ENCODE data around the gene ETS2.

The ETS2 gene

GRCh38 chr21:38800046-38800758 lies 5.5 kb upstream of the ETS2 start:
- H2BK120ac ChIP-seq (ENCODE audit: low read depth, low read length) = no peak overlapping the region
- no CpG with 5 or more reads among the region's 5 CpGs for WGBS (ENCODE audit: extremely low coverage, insufficient coverage, low lambda C conversion rate)
- no peak overlapping the region for H4K5ac ChIP-seq (ENCODE audit: low read length)
- no peak overlapping the region for H3K56ac ChIP-seq (ENCODE audit: low read length)
- DNase-seq = no peak
- H3K4me3 ChIP-seq (ENCODE audit: low read length) = no peak overlapping the region
- no peak overlapping the region for H2BK15ac ChIP-seq (replicated peaks; ENCODE audit: low read depth)
- H3K79me2 ChIP-seq (ENCODE audit: control insufficient read depth, insufficient read depth, low read length) = no peaks in the 10 kb centered on the region
- H3K79me1 ChIP-seq (ENCODE audit: low read length) = no peaks in the 10 kb centered on the region
- H3K36me3 ChIP-seq (ENCODE audit: control insufficient read depth, insufficient read depth, low read length) = no peaks in the 10 kb centered on the region
- no peak overlapping the region for H4K8ac ChIP-seq (ENCODE audit: low read depth, low read length)
- H3K18ac ChIP-seq (ENCODE audit: low read length) = no peak overlapping the region
- H3K27me3 ChIP-seq (ENCODE audit: insufficient read depth, low read length, poor library complexity) = no peaks in the 10 kb centered on the region
- no peak overlapping the region for H2BK5ac ChIP-seq (ENCODE audit: low read length)
- no peak overlapping the region for H3K9ac ChIP-seq (ENCODE audit: low read length)
- H3K23ac ChIP-seq (ENCODE audit: low read length) = peak overlapping the region; percentile 52
- no peak overlapping the region for H2AK5ac ChIP-seq (ENCODE audit: low read length)
- H3K4me2 ChIP-seq (ENCODE audit: low read length) = no peak overlapping the region
- no peak overlapping the region for H3K27ac ChIP-seq (ENCODE audit: low read depth, low read length)
- H3K4me1 ChIP-seq (ENCODE audit: control insufficient read depth, low read depth, low read length) = peaks cover 3% of the 10 kb centered on the region
- no peak overlapping the region for H3K4ac ChIP-seq (ENCODE audit: low read depth, low read length)

GRCh38 chr21:38800924-38801744 lies 4.6 kb upstream of the ETS2 start:
- no peaks in the 10 kb centered on the region for H3K27me3 ChIP-seq (ENCODE audit: insufficient read depth, low read length, poor library complexity)
- peaks cover 4% of the 10 kb centered on the region for H3K79me2 ChIP-seq (ENCODE audit: control insufficient read depth, insufficient read depth, low read length)
- no peak overlapping the region for H4K8ac ChIP-seq (ENCODE audit: low read depth, low read length)
- no peak for DNase-seq
- no peak overlapping the region for H3K18ac ChIP-seq (ENCODE audit: low read length)
- no peak overlapping the region for H3K4me2 ChIP-seq (ENCODE audit: low read length)
- H2BK15ac ChIP-seq (replicated peaks; ENCODE audit: low read depth) = no peak overlapping the region
- no peaks in the 10 kb centered on the region for H3K36me3 ChIP-seq (ENCODE audit: control insufficient read depth, insufficient read depth, low read length)
- no peak overlapping the region for H3K4me3 ChIP-seq (ENCODE audit: low read length)
- H3K79me1 ChIP-seq (ENCODE audit: low read length) = no peaks in the 10 kb centered on the region
- H4K5ac ChIP-seq (ENCODE audit: low read length) = no peak overlapping the region
- no peak overlapping the region for H2BK5ac ChIP-seq (ENCODE audit: low read length)
- no peak overlapping the region for H3K9ac ChIP-seq (ENCODE audit: low read length)
- no peak overlapping the region for H2AK5ac ChIP-seq (ENCODE audit: low read length)
- H3K56ac ChIP-seq (ENCODE audit: low read length) = no peak overlapping the region
- no peak overlapping the region for H2BK120ac ChIP-seq (ENCODE audit: low read depth, low read length)
- no CpG with 5 or more reads among the region's 12 CpGs for WGBS (ENCODE audit: extremely low coverage, insufficient coverage, low lambda C conversion rate)
- H3K27ac ChIP-seq (ENCODE audit: low read depth, low read length) = no peak overlapping the region
- no peak overlapping the region for H3K23ac ChIP-seq (ENCODE audit: low read length)
- peaks cover 3% of the 10 kb centered on the region for H3K4me1 ChIP-seq (ENCODE audit: control insufficient read depth, low read depth, low read length)
- no peak overlapping the region for H3K4ac ChIP-seq (ENCODE audit: low read depth, low read length)

DNA sequence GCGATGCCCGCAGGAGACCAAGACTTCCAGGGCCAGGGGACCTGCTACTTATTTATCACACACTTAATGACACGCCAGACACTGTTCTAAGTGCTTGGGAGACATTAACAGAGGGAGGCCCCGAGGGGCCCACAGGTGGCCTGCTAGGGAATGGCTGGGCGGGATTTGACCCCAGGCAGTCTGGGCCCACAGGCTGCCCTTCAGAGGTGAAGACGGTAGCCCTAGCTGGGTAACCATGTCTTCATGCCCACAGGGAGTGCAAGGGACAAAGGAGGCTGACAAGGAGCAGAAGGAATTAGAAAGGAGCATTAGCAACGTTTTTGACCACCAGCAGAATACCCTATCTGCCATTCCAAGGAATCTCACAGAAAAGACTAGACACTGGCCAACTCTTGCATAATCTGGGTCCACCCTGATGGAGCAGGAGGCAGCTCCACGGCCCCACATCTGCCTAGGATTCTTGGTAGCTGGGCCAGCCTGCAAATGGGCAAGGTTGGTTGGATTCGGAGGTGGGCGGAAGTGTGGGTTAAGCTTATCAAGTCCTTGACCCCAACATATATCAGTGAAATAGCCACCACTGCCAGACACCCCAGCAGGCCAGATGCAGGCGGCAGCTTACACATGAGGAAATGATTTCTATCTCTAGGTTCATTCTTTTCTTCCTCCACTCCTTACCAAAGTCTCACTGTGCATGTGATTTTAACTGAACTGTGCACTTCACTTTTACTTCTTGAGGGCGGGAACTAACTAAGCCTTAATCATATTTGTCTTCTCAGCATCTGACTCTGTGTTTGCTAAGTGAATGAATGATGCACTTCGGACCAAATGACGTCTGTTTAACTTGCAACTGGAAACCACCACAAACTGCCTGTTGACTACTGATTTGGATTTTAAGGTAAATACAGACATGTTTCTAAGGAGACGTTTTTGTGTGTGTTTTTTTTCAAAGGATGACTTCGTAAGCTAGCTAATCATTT lies 3.4 kb upstream of the ETS2 start:
- H2BK15ac ChIP-seq (replicated peaks; ENCODE audit: low read depth) = no peak overlapping the region
- H3K56ac ChIP-seq (ENCODE audit: low read length) = no peak overlapping the region
- no peak overlapping the region for H3K4me2 ChIP-seq (ENCODE audit: low read length)
- no peak overlapping the region for H4K8ac ChIP-seq (ENCODE audit: low read depth, low read length)
- H3K27ac ChIP-seq (ENCODE audit: low read depth, low read length) = no peak overlapping the region
- no peak overlapping the region for H3K4me3 ChIP-seq (ENCODE audit: low read length)
- WGBS (ENCODE audit: extremely low coverage, insufficient coverage, low lambda C conversion rate) = no CpG with 5 or more reads among the region's 16 CpGs
- H2BK120ac ChIP-seq (ENCODE audit: low read depth, low read length) = no peak overlapping the region
- H3K4me1 ChIP-seq (ENCODE audit: control insufficient read depth, low read depth, low read length) = peaks cover 3% of the 10 kb centered on the region
- H2AK5ac ChIP-seq (ENCODE audit: low read length) = peak overlapping the region; percentile 19
- no peak overlapping the region for H3K4ac ChIP-seq (ENCODE audit: low read depth, low read length)
- no peak overlapping the region for H4K5ac ChIP-seq (ENCODE audit: low read length)
- no peak overlapping the region for H3K18ac ChIP-seq (ENCODE audit: low read length)
- H2BK5ac ChIP-seq (ENCODE audit: low read length) = no peak overlapping the region
- H3K36me3 ChIP-seq (ENCODE audit: control insufficient read depth, insufficient read depth, low read length) = no peaks in the 10 kb centered on the region
- no peaks in the 10 kb centered on the region for H3K79me1 ChIP-seq (ENCODE audit: low read length)
- no peak for DNase-seq
- no peak overlapping the region for H3K9ac ChIP-seq (ENCODE audit: low read length)
- H3K23ac ChIP-seq (ENCODE audit: low read length) = no peak overlapping the region
- H3K27me3 ChIP-seq (ENCODE audit: insufficient read depth, low read length, poor library complexity) = no peaks in the 10 kb centered on the region
- peaks cover 15% of the 10 kb centered on the region for H3K79me2 ChIP-seq (ENCODE audit: control insufficient read depth, insufficient read depth, low read length)

DNA sequence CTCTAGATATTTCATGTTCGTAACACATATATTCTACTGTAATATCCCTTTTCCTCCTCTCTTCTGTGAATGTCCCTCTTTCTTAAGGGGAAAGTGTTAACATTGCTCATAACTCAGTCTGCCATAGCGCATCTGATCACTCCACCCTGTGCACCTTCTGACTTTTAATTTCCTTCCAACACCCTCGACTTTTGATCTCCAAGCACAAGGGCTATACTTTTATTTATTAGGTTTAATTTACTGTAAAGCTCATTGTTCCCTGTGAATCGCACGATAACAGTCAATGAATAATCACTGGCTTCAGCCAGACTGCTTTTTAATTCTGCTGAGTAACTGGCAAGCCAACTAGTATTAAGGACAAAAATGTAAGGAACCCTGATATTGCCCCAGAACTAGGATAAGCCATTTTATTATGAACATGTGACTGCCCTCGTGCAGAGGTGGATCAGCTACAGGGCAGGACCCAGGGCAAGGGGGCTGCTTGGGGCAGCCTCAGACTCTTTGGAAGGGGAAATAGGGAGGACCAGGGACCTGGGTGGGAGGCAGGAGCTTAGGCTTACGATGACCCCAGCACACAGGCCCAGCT lies 2.6 kb upstream of the ETS2 start:
- H3K27me3 ChIP-seq (ENCODE audit: insufficient read depth, low read length, poor library complexity) = no peaks in the 10 kb centered on the region
- H3K23ac ChIP-seq (ENCODE audit: low read length) = no peak overlapping the region
- peak overlapping the region; percentile 31 for H3K56ac ChIP-seq (ENCODE audit: low read length)
- no peak overlapping the region for H2AK5ac ChIP-seq (ENCODE audit: low read length)
- H4K8ac ChIP-seq (ENCODE audit: low read depth, low read length) = no peak overlapping the region
- no peak overlapping the region for H3K18ac ChIP-seq (ENCODE audit: low read length)
- H3K79me1 ChIP-seq (ENCODE audit: low read length) = peaks cover 2% of the 10 kb centered on the region
- no peak overlapping the region for H3K27ac ChIP-seq (ENCODE audit: low read depth, low read length)
- no peak overlapping the region for H4K5ac ChIP-seq (ENCODE audit: low read length)
- no peak overlapping the region for H3K4me3 ChIP-seq (ENCODE audit: low read length)
- H2BK5ac ChIP-seq (ENCODE audit: low read length) = no peak overlapping the region
- no peak overlapping the region for H3K4ac ChIP-seq (ENCODE audit: low read depth, low read length)
- no peak overlapping the region for H3K4me2 ChIP-seq (ENCODE audit: low read length)
- H3K79me2 ChIP-seq (ENCODE audit: control insufficient read depth, insufficient read depth, low read length) = peaks cover 23% of the 10 kb centered on the region
- H3K4me1 ChIP-seq (ENCODE audit: control insufficient read depth, low read depth, low read length) = peaks cover 8% of the 10 kb centered on the region
- H2BK15ac ChIP-seq (replicated peaks; ENCODE audit: low read depth) = no peak overlapping the region
- H3K9ac ChIP-seq (ENCODE audit: low read length) = no peak overlapping the region
- H3K36me3 ChIP-seq (ENCODE audit: control insufficient read depth, insufficient read depth, low read length) = no peaks in the 10 kb centered on the region
- H2BK120ac ChIP-seq (ENCODE audit: low read depth, low read length) = no peak overlapping the region
- WGBS (ENCODE audit: extremely low coverage, insufficient coverage, low lambda C conversion rate) = no CpG with 5 or more reads among the region's 7 CpGs
- no peak for DNase-seq

GRCh38 chr21:38804030-38804788 lies 1.5 kb upstream of the ETS2 start:
- no peak overlapping the region for H4K8ac ChIP-seq (ENCODE audit: low read depth, low read length)
- no peak overlapping the region for H3K9ac ChIP-seq (ENCODE audit: low read length)
- H3K36me3 ChIP-seq (ENCODE audit: control insufficient read depth, insufficient read depth, low read length) = no peaks in the 10 kb centered on the region
- H2BK120ac ChIP-seq (ENCODE audit: low read depth, low read length) = no peak overlapping the region
- H4K5ac ChIP-seq (ENCODE audit: low read length) = no peak overlapping the region
- no CpG with 5 or more reads among the region's 13 CpGs for WGBS (ENCODE audit: extremely low coverage, insufficient coverage, low lambda C conversion rate)
- H3K4me2 ChIP-seq (ENCODE audit: low read length) = no peak overlapping the region
- no peak overlapping the region for H3K23ac ChIP-seq (ENCODE audit: low read length)
- H3K56ac ChIP-seq (ENCODE audit: low read length) = peak overlapping the region; percentile 92
- H3K18ac ChIP-seq (ENCODE audit: low read length) = no peak overlapping the region
- H3K79me1 ChIP-seq (ENCODE audit: low read length) = peaks cover 2% of the 10 kb centered on the region
- H2AK5ac ChIP-seq (ENCODE audit: low read length) = no peak overlapping the region
- H3K4me3 ChIP-seq (ENCODE audit: low read length) = no peak overlapping the region
- H2BK15ac ChIP-seq (replicated peaks; ENCODE audit: low read depth) = no peak overlapping the region
- H3K27me3 ChIP-seq (ENCODE audit: insufficient read depth, low read length, poor library complexity) = no peaks in the 10 kb centered on the region
- no peak overlapping the region for H3K27ac ChIP-seq (ENCODE audit: low read depth, low read length)
- no peak overlapping the region for H3K4ac ChIP-seq (ENCODE audit: low read depth, low read length)
- H2BK5ac ChIP-seq (ENCODE audit: low read length) = no peak overlapping the region
- H3K4me1 ChIP-seq (ENCODE audit: control insufficient read depth, low read depth, low read length) = peaks cover 11% of the 10 kb centered on the region
- peaks cover 31% of the 10 kb centered on the region for H3K79me2 ChIP-seq (ENCODE audit: control insufficient read depth, insufficient read depth, low read length)
- no peak for DNase-seq

All from mesendoderm (in vitro differentiated cells).